Activated CD4-positive, alpha-beta memory T cell treated with anti-CD3 and anti-CD28 coated beads for 36 hours (primary cell): ENCODE results near the gene AGRP. TPM values are rescaled to one million over a fixed set of nuclear protein-coding genes. Genes with fewer than 3 reads are reported as not detected.

ENCODE experiments used
- CTCF ChIA-PET: fragments of 350-600 bp; sonication (Branson Sonifier 250); formaldehyde crosslinking; loops from one replicate; lab custom pipeline; 2021; ENCODE audit warnings: antibody characterized with exemption, inconsistent platforms; lab: Charles Lee
- POLR2A ChIA-PET: fragments of 350-600 bp; sonication (Branson Sonifier 250); formaldehyde crosslinking; loops from one replicate; lab custom pipeline; 2021; ENCODE audit warnings: antibody characterized with exemption; lab: Charles Lee
- DNase-seq: peaks from one replicate; pipeline ENCODE4 v3.0.0-alpha.2; 2020
- H3K27ac Mint-ChIP-seq: one replicate; pipeline ENCODE4 v1.8.0; 2021; ENCODE audit warnings: mixed read lengths
- H3K27me3 Mint-ChIP-seq: one replicate; pipeline ENCODE4 v1.8.0; 2021; ENCODE audit warnings: mixed read lengths
- H3K36me3 Mint-ChIP-seq: one replicate; pipeline ENCODE4 v1.8.0; 2021; ENCODE audit warnings: mixed read lengths
- H3K4me1 Mint-ChIP-seq: one replicate; pipeline ENCODE4 v1.8.0; 2021; ENCODE audit warnings: low read depth, mixed read lengths
- H3K4me3 Mint-ChIP-seq: one replicate; pipeline ENCODE4 v1.8.0; 2021; ENCODE audit warnings: mild to moderate bottlenecking, mixed read lengths
- H3K9me3 Mint-ChIP-seq: one replicate; pipeline ENCODE4 v1.8.0; 2021; ENCODE audit warnings: mixed read lengths
- intact Hi-C: fragments of 100-400 bp; cut with micrococcal nuclease; formaldehyde crosslinking; loops from one replicate; pipeline ENCODE4 v1.15.1; 2023
- total RNA-seq, 2 experiments: library from RNA; stranded (reverse); gene quantifications; one replicate each; pipeline ENCODE4 v1.2.3, GENCODE V29; 2021

The AGRP gene
- total RNA-seq, 2 experiments from 2014 or later: not detected

DNA sequence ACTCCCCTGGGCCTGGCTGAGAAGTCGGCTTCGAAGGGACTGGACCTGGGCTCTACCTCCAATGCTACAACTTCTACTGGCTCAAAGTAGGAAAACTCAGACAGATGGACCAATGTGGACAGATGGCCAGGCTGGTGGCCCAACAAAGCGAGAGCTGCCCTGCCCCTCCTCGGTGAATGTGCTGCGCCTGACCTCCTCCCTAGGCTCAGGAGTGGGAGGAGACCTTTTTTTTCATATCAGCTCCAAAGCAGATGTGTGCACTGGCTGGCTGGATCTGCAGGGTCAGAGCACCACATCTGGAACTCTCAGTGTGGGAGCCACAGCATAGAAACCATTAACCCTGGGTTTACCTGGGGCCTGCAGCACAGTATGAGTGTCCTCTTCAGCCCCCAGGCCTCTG, 23.2 kb downstream of the AGRP start:
- DNase-seq: no peak
- Mint-ChIP-seq H3K4me1 (peaks cover 7% of the 10 kb centered on the region), H3K27ac (no peak overlapping the region), H3K36me3 (no peaks in the 10 kb centered on the region), H3K9me3 (no peaks in the 10 kb centered on the region), H3K4me3 (no peak overlapping the region), H3K27me3 (no peaks in the 10 kb centered on the region)
- intact Hi-C loops: no loop called here
- ChIA-PET CTCF (interaction anchor here (0.9 to 1.2 kb wide), 3 partner anchors 12 to 61 kb away, joined by 3 to 4 read pairs (median 4); no protein-coding TSS in a partner anchor), POLR2A (no interaction called here)

DNA sequence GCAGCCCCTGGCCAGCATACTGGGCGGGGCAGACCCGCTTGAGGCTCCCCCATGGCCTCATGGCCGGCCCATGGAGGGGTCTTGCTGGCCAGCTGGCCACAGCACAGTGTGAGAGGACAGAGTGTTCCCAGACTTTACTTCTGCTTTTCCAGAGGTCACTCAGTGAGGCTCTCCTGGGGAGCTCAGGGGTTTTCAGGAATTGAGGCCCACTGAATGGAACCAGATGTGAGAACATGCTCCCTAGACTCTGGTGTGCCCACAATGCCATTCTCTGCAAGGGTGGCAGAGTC, 23.5 kb downstream of the AGRP start:
- ChIA-PET CTCF (interaction anchor here (0.9 to 1.2 kb wide), 3 partner anchors 12 to 60 kb away, joined by 3 to 4 read pairs (median 4); no protein-coding TSS in a partner anchor), POLR2A (no interaction called here)
- H3K27ac Mint-ChIP-seq: no peak overlapping the region
- H3K27me3 Mint-ChIP-seq: no peaks in the 10 kb centered on the region
- no peaks in the 10 kb centered on the region for H3K9me3 Mint-ChIP-seq
- H3K36me3 Mint-ChIP-seq: no peaks in the 10 kb centered on the region
- H3K4me1 Mint-ChIP-seq: peaks cover 7% of the 10 kb centered on the region
- H3K4me3 Mint-ChIP-seq: no peak overlapping the region
- no peak for DNase-seq
- intact Hi-C loops: no loop called here

DNA sequence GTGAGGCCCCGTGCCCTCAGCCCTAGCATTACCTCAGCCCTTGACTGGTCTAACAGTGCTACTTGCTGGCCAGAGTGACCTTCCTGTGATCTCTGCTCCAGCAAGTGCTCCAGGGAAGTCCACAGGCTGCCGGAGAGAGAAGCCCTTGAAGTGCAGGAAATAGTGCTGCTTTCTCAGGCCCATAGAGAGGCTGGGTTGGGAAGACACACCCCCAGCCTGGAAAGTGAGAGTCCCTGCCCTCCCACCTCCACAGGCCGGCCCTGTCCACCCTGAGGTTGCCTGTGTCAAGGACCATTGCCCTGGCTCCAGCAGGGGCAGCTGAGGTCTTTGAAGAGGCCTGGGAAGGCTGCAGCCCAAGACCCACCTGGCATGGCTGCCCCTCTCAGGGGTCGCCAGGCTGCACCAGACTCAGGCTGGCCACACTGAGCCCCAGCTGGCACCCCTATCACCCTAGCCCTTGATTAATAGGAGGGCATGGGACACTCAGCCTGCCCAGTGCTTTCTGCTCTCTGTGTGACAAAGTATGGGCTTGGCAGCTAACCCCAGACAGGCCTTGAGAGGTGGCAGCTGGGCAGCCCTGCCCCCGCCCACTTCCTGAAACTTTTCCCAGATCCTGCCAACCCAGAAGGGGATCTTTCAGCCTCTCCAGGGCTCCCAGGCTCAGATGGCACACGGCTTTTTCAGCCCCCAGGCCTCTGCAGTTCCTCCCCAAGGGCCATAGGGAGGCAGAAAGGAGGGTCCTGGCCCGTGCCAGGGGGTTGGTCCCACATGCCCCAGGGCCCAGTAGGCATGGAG, 24.1 kb downstream of the AGRP start:
- CTCF ChIA-PET: interaction anchor here (0.9 to 1.3 kb wide), 4 partner anchors 12 to 60 kb away, joined by 3 to 4 read pairs (median 4); no protein-coding TSS in a partner anchor
- intact Hi-C loops: no loop called here

DNA sequence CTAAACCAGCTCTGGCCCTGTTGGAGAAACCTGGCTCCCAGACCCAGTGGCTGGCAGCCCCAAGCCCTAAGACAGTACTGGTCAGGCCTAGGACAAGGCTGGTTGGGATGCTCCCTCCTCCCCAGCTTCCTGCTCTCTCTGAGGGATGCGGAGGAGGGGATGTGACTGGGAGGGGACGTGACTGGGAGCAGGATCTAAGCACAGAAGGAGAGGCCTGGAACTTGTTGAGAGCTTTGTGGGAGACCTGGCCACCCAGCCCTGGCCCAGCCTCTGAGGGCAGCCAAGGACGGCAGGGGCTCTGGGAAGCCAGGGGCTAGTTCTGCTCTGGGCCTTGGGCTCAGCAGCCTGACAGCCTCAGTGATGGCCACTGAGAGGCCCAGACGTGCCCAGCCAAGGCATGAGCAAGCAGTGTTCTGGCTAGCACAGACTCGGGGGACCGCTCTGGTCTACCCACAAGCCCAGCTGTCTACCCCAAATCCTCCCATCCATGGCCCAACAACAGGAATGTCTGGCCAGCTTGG, 25.2 kb downstream of the AGRP start:
- DNase-seq: no peak
- no peaks in the 10 kb centered on the region for H3K27me3 Mint-ChIP-seq
- no peak overlapping the region for H3K4me3 Mint-ChIP-seq
- H3K9me3 Mint-ChIP-seq: no peaks in the 10 kb centered on the region
- POLR2A ChIA-PET: interaction anchor here (0.6 kb wide), 1 partner anchor 357 kb away, joined by 5 read pairs; no protein-coding TSS in a partner anchor
- H3K4me1 Mint-ChIP-seq: peaks cover 7% of the 10 kb centered on the region
- H3K27ac Mint-ChIP-seq: no peak overlapping the region
- no peaks in the 10 kb centered on the region for H3K36me3 Mint-ChIP-seq
- CTCF ChIA-PET: interaction anchor here (0.9 to 1.3 kb wide), 2 partner anchors 30 to 31 kb away, joined by 3 to 4 read pairs; no protein-coding TSS in a partner anchor
- intact Hi-C loops: no loop called here

More for the DNA sequence above, 24.1 kb downstream of the AGRP start:
- no peaks in the 10 kb centered on the region for H3K9me3 Mint-ChIP-seq
- no peaks in the 10 kb centered on the region for H3K36me3 Mint-ChIP-seq
- no peak for DNase-seq
- no peak overlapping the region for H3K27ac Mint-ChIP-seq
- H3K4me1 Mint-ChIP-seq: peaks cover 7% of the 10 kb centered on the region
- no peaks in the 10 kb centered on the region for H3K27me3 Mint-ChIP-seq
- H3K4me3 Mint-ChIP-seq: no peak overlapping the region
- POLR2A ChIA-PET: no interaction called here

DNA sequence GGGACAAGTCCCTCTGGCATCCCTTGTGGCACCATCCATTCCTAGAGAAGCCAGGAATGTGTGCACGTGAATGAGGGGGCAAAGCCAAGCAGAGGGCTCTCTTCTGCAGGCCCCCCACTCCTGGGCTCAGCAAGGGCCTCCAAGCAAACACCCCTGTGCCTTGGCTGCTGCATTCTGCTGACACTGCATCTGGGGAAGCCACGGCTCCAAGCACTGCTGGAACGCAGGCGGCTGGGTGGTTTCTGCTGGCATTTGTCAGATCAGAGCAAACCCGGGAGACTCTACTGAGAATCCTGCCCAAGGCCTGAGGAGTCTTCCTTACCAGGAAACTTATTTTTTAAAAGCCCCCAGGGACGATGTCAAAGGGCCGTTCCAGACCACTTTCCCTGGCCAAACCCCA, 25.7 kb downstream of the AGRP start:
- Mint-ChIP-seq H3K9me3 (no peaks in the 10 kb centered on the region), H3K36me3 (no peaks in the 10 kb centered on the region), H3K27me3 (no peaks in the 10 kb centered on the region), H3K4me3 (no peak overlapping the region), H3K4me1 (peaks cover 7% of the 10 kb centered on the region), H3K27ac (no peak overlapping the region)
- DNase-seq: no peak
- CTCF ChIA-PET: no interaction called here
- intact Hi-C loops: no loop called here
- POLR2A ChIA-PET: no interaction called here

DNA sequence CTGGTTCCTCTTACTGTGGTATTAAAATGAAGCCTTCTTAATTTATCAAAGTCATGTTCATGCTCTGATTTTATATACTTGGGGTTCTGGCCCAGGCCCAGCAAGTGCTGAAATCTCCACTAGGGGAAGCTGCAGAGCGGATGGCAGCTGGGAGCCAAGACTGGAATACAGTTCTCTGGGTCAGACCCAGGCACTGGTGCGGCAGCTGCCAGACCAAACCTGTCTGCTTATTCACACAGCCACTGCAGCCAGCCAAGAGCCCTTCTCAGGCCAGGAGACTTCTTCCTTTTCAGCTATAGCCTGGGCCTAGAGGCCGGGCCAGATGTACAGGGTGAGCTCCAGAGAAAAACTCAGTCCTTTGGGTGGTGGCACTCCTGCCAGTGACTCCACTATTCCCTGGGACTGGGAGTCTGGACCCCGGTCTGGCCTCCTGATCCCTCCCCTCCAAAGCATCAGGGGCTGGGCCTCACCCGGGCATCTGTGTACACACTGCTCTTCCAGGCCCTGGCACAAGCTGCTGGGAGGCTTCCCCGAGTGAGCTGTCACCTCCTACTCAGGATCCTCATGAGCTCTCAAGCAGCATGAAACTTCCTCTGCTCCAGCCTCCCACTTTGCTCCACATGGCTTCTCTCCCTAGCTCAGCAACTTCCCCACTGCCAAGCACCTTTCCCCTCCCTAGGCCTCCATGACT, 26.8 kb downstream of the AGRP start:
- Mint-ChIP-seq H3K4me3 (no peak overlapping the region), H3K9me3 (no peaks in the 10 kb centered on the region), H3K27ac (no peak overlapping the region), H3K27me3 (no peaks in the 10 kb centered on the region), H3K36me3 (no peaks in the 10 kb centered on the region), H3K4me1 (peaks cover 7% of the 10 kb centered on the region)
- ChIA-PET CTCF (interaction anchor here (1.1 to 1.9 kb wide), 5 partner anchors 9 to 195 kb away, joined by 3 to 6 read pairs (median 3); no protein-coding TSS in a partner anchor), POLR2A (no interaction called here)
- DNase-seq: no peak
- intact Hi-C loops: no loop called here

DNA sequence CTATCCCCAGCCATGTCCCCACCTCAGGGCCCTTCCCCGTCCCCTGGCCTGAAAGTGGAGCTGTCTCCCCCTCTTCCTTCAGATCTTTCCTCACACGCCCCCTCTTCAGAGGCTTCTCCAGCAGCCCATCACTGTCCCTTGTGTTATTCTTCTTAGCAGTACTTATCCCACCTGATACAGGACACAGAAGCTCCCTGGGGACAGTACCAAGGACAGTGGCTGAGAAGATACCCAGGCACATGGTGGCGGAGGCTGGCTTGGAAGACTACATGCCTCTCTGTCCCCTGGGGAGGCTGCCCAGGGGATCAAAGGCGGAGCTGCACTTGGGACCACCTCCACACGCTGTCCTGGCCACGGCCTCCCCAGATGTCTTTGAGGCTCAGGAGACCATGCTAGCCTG, 28.5 kb downstream of the AGRP start:
- POLR2A ChIA-PET: no interaction called here

DNA sequence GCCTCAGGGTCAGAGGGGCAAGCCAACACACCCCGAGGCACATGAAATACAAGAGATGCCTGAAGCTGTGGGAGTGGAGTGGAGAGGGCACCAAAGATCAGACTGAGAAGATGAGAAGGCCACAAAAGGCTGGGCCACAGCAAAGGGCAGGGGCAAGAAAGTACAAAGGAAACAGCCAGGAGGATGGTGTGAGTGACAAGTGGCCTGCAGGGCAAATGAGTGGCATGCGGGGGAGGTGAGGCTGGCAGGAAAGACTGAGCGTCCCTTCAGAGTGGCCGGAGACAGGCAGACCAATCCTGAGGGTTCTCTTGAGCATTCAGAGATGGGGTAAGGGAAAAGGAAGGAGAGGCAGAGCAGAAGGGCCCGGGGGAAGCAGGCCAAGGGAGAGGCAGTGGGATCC, 29.2 kb downstream of the AGRP start:
- Mint-ChIP-seq H3K36me3 (peaks cover 2% of the 10 kb centered on the region), H3K27ac (no peak overlapping the region)

More for the DNA sequence above, 28.5 kb downstream of the AGRP start:
- no peak overlapping the region for H3K27ac Mint-ChIP-seq
- CTCF ChIA-PET: interaction anchor here (1.2 to 1.9 kb wide), 2 partner anchors 27 kb away, joined by 6 read pairs; no protein-coding TSS in a partner anchor
- DNase-seq: no peak
- H3K9me3 Mint-ChIP-seq: no peaks in the 10 kb centered on the region
- H3K27me3 Mint-ChIP-seq: no peaks in the 10 kb centered on the region
- intact Hi-C loops: no loop called here
- no peaks in the 10 kb centered on the region for H3K36me3 Mint-ChIP-seq
- H3K4me1 Mint-ChIP-seq: peaks cover 7% of the 10 kb centered on the region
- H3K4me3 Mint-ChIP-seq: no peak overlapping the region

DNA sequence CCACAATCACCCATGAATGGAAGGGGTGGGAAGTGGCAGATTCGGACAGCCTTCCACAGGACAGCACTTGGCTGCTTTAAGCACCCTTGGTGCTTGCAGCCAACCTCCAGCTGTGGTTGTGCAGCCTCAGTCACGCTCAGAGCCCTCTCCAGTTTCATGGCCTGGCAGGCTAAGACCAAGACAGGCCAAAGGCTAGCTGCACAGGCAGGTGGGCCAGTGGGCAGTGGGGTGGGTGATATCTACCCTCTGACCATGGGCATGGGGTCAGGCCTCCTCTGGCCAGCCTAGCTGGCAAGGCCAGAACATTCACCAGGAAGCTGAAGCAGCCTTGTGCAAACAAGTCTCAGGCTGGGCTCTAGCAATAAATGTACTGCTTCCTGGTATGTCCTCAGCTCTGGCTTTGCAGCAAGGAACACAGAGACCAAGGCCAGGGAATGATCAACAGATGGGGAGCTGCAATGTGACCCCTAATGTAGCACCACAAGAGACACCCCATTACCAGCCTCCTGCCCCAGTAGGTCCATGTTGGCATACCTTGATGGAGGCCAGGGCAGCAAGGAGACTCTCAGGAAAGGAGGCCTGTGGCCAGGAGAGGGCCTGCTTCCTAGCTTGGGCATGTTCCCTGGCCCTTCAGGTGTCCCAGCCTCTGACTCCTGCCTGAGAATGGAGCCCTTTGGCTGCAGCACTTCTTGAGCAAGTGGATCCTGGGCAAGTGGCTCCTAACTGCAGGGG, 31.5 kb downstream of the AGRP start:
- CTCF ChIA-PET: interaction anchor here (1.5 to 2.7 kb wide), 2 partner anchors 14 to 24 kb away, joined by 5 to 11 read pairs; no protein-coding TSS in a partner anchor
- H3K9me3 Mint-ChIP-seq: no peaks in the 10 kb centered on the region
- POLR2A ChIA-PET: no interaction called here
- intact Hi-C loops: no loop called here
- DNase-seq: no peak
- no peaks in the 10 kb centered on the region for H3K27me3 Mint-ChIP-seq
- H3K4me1 Mint-ChIP-seq: peaks cover 5% of the 10 kb centered on the region
- H3K4me3 Mint-ChIP-seq: no peak overlapping the region
- peaks cover 2% of the 10 kb centered on the region for H3K36me3 Mint-ChIP-seq
- no peak overlapping the region for H3K27ac Mint-ChIP-seq

More for the DNA sequence above, 29.2 kb downstream of the AGRP start:
- no peak for DNase-seq
- CTCF ChIA-PET: interaction anchor here (1.2 to 2.7 kb wide), 2 partner anchors 12 to 26 kb away, joined by 6 to 11 read pairs; no protein-coding TSS in a partner anchor
- POLR2A ChIA-PET: no interaction called here
- Mint-ChIP-seq H3K4me1 (peaks cover 7% of the 10 kb centered on the region), H3K9me3 (no peaks in the 10 kb centered on the region), H3K4me3 (no peak overlapping the region), H3K27me3 (no peaks in the 10 kb centered on the region)
- intact Hi-C loops: no loop called here

DNA sequence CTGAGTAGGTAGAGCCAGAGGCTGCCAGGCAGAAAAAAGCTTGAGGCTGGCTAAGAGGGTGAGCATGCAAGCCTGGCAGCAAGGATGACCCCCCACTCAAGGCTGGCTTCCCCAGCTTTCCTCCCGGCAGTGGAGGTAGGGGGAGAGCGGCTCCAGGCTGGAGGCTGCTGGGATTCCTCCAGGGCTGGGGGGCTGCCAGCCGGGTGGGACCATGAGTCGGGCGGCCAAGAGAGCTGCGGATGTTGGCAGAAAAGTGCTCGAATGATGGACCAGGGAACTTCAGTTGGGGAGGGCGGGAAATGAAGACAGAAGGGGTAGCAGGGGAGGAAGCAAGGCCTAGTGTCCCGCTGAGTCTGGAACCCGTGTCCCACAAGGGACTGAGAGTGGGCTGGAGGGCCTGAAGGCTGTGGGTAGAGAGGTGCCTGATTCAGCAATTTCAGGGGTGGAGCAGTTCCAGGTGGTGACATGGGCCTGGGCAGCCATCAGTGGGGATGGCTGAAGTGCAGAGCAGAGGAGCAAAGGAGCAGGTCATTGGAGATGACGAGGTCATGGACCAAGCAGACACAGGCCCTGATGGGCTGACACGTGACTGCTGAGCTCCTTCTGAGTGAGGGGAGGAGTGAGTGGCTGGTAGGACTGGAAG, 32.2 kb downstream of the AGRP start:
- no peak for DNase-seq
- Mint-ChIP-seq H3K27me3 (no peaks in the 10 kb centered on the region), H3K9me3 (no peaks in the 10 kb centered on the region), H3K4me1 (peaks cover under 1% of the 10 kb centered on the region), H3K36me3 (peaks cover 2% of the 10 kb centered on the region), H3K27ac (no peak overlapping the region), H3K4me3 (no peak overlapping the region)
- intact Hi-C loops: no loop called here
- POLR2A ChIA-PET: interaction anchor here (1.2 kb wide), 1 partner anchor 20 kb away, joined by 4 read pairs; the partner anchor contains the start of gene HSD11B2
- CTCF ChIA-PET: interaction anchor here (1.1 to 6.2 kb wide), 4 partner anchors 15 to 63 kb away, joined by 3 to 51 read pairs (median 9); no protein-coding TSS in a partner anchor

DNA sequence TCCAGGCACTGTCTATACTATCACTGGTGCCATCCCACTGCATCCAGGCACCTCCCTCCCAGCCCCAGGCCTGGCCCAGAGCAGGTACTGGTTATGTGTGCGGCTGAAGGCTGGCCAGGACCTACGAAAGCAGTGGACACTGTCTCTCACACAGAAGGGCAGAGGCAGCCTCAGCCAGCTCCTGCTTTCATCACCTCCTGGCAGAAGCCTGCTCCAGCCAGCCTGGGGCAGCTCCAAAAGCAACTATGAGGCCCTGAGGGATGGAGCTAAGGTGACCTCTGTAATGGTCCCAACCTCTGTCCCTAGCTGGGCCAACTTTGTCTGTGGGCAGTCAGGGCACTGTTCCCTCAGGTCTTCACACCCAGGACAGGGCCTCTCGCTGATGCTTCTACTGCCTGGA, 33.6 kb downstream of the AGRP start:
- H3K36me3 Mint-ChIP-seq: peaks cover 2% of the 10 kb centered on the region
- no peaks in the 10 kb centered on the region for H3K27me3 Mint-ChIP-seq
- DNase-seq: no peak
- ChIA-PET POLR2A (no interaction called here), CTCF (interaction anchor here (0.7 to 6.2 kb wide), 5 partner anchors 17 to 189 kb away, joined by 3 to 51 read pairs (median 3); no protein-coding TSS in a partner anchor)
- H3K4me3 Mint-ChIP-seq: no peak overlapping the region
- H3K9me3 Mint-ChIP-seq: no peaks in the 10 kb centered on the region
- intact Hi-C loops: no loop called here
- H3K27ac Mint-ChIP-seq: no peak overlapping the region
- no peaks in the 10 kb centered on the region for H3K4me1 Mint-ChIP-seq
